GM19468 (cell line): ENCODE results near the gene SYT3.

Experiments
- ATAC-seq: cut with Tn5 transposase; IDR thresholded peaks from one replicate; pipeline ENCODE4 v1.9.1; 2021; ENCODE audit warnings: mild to moderate bottlenecking, moderate library complexity, moderate number of reproducible peaks; ENCODE audit not compliant: unreplicated experiment; ENCODE audit errors: extremely low read depth

Gene SYT3

GRCh38 chr19:50662651-50663481 lies 23.2 kb upstream of the SYT3 start:
- ATAC-seq = no peak

DNA sequence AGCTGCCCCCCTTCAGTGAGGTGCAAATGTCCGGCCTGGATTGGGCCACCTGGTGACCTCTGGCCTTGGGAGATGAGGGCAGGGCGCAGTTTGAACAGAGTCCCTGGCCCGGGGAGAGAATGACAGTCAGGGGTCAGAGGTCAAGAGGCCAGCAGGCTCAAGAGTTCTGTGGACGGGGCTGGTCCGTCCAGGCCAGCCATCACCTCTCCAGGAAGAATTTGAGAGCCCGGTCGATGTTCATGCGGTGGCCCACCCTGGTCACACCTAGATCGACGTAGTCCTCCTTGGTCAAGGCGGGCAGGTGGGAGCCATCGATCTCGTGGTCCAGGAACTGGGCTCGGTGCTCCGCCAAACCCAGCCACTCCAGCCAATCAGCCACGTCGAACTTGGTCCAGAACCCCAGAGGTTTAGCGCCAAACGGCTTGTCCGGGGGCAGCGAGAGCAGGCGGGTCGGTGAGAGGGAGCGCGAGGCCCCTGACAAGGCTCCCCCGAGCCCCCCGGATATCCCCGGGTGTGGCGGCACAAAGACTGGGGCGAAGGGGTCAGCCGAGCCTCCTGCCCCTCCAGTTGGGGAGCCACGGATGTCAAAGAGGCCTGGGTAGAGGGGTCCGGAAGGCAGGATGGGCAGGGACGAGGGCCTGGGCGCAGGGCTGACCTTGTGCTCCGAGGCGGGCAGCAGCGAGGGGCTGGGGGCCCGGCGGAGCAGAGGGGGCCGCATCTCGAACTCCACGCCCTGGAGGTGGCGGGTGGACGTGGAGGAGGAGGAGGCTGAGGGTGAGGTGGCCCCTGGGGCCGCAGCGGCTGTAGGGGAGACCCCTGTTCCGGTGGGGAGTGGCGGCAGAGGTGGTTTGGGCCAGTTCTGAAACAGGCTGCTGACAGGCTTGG lies 22.3 kb upstream of the SYT3 start:
- ATAC-seq = no peak

GRCh38 chr19:50661023-50661422 lies 21.3 kb upstream of the SYT3 start:
- no peak for ATAC-seq

DNA sequence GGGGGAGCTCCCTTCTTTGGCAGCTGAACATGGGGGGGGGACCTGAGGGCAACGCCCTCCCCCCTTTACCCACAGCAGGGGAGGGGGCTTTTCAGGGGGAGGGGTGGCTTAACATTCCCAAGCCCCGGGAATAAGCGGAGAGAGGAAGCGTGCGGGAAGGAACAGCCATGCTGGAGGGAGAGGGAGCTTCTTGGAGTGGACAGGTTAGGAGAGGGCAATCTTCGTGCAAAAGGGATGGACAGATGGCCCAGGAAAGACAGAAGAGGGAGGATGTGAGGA lies 20.3 kb upstream of the SYT3 start:
- no peak for ATAC-seq

DNA sequence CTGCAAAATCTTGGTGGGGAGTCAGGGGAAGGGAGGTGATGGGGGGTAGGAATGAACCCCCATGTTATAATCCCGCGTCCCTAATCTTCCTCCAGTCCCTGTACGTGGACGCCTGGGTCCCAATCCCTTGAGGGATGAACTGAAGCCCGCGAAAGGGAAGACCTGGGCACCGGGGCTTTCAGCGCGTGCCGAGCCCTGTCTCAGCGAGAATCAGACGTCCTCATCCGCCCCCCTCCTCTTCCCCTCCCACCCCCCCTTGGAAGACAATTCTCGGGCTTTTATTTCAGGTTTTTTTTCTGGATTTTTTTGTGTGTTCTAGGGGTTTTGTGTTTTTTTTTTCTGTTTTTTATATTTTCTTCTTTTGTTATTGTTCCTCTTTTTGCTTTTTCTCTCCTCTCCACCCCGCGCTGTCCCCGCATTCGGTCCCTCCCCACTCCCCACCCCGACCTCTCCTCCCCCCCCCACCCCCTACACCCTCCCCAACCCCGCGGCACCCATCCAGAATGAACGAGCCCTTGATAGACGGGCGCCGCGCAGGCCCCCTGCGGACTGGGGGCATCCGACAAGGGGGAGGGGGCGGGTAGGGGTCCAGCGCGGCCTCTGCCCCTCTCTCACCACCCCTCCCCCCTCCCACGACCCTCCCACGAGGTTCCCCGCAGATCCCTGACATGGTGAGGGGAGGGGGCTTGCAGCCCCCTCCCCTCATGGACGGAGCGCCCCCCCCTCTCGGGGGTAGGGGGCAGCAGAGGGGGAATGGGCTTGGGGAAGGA lies 19.8 kb upstream of the SYT3 start:
- no peak for ATAC-seq

DNA sequence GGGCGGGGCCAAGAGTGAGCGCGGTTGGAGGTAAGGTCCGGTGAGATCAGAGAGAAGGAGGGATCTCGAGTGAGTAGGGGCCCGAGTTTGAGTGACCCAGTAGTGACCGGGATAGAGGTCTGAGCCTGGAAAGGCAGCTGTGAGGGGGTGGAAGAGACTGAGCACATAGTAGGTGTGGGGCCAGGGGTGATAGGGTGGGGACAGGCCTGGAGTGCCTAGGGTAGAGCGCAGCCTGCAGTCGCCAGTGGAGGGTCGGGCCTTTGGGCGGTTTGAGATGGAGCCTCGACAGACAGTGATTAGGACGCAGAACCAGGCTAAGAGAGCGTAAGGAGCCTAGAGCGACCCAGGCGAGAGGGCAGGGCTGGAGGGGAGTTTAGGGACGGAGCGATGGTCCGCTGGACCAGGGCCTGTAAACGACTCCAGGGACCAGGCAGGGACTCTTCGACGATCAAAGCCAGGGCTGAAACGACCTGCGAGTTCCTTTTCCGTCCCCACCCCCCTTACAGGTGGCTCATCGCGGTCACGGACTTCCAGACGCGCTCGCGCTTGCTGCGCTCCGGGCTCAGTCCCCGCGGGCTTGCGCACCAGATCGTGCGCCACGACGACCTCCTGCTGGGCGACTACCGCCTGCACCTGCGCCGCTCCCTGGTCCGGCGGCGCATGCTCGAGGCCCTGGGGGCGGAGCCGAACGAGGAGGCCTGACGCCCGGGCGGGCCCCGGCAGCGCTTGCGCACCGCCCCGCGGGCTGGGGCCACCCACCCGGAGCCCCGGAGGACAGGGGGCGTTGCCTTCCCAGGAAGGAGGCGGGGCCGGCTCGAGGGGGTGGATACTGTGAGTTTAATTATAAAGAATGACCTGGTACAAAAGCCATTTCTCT lies 19.0 kb upstream of the SYT3 start:
- ATAC-seq = no peak

- no peak for ATAC-seq
Observed at GRCh38 chr19:50657712-50658440, 18.2 kb upstream of the SYT3 start.

DNA sequence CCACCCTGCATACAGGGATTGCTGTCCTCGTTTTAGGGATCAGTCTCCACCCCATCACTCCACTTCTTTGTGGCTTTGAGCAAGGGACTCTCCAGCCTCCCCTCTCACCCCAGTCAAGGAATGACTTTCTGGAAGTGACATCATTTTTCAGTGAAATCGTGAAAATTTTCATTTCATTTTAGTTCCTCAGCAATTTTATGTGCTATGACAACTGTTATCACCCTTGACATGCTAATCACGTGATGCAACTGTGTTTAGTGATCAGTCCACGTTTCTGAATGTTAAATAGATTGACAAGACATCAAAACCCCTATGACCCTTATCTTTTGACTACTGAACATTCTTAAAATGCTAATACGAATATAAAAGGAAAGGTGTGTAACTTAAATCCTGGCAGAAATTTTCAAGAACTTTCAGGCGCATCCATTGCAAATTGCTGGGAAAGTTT lies 17.6 kb upstream of the SYT3 start:
- ATAC-seq = no peak

- ATAC-seq = no peak
Observed at GRCh38 chr19:50654882-50655281, 15.2 kb upstream of the SYT3 start.

DNA sequence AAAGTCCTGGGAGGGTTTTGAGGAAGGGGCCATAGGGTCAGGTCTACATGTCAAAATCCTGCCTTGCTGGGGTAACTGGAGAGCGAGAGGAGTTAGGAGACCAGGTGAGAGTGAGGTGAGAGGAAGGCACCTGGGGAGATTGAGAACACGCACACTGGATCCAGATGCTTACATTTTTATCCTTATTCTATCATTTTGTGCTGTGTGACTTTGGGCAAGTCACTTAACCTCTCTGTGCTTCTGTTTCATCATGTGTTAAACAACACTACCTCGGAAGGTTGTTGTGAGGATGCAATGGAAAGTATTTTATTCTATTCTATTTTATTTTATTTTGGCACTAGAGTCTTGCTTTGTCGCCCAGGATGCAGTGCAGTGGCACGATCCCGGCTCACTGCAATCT lies 13.0 kb upstream of the SYT3 start:
- ATAC-seq = no peak

DNA sequence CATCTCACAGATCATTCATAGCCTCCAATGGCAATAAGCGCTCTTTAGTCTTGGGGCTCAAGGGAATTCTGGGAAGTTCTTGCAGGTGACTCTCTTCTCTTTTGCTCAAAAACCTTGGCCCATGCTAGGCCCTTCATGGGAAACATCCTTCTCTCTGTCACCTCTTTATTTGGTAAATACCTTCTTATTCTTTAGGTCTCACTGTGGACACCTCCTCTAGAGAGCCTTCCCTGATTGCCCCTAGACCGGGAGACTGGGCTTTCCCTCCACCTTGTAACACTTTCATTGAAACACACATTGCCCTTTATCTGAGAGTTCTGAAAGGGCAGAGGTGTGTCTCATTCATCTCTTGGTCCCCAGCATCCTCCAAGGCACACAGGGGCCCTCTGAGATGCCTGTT lies 11.5 kb upstream of the SYT3 start:
- no peak for ATAC-seq

DNA sequence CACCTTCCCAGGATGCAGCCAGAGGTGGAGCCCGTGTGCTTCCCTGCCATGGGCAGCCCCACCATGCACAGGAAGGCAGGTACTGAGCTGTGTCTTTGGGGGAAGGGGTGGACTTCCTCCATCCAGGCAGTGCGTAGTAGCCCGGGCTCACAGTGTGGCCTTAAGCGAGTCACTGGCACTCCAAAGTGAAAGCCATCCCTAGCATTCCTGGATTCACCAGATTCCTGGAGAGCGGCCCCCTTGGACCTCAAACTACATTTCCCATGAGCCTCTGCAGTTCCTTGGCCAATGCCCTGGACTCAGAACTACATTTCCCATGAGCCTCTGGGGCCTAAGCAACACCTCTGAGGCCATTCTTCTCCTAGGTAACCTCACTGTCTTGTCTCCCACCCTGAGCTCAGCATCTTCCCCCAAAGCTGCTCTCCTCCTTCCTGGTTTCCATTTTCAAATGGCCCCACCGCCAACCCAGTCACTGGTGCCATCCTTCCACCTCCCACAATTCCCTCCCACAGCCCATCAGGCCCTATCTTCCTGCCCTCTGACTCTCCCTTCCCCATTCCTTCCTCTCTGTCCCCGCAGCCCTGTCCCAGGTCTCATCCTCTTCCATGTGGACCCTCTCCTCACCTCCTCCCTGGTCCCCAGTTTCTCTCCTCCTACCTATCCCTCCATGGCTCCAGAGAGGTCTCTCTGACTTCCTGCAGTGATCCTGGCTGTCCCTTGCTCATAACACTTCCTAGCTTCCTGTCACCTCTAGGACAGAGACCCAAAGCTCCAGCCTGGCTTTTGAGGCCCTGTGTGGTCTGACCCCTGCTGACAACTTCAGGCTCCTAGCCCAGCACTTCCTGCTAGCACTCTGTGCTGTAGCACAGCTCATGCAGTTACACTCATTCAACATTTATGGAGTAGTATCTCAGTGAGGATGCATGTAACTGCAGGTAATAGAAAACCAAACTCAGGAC lies 10.0 kb upstream of the SYT3 start, which contains the start of gene C19orf81:
TSS of gene C19orf81 (plus strand) at position 13 of the 959 bp plus-strand sequence. CDS start at position 13, 0 bp downstream.
- no peak for ATAC-seq

- no peak for ATAC-seq
Observed at GRCh38 chr19:50648659-50649058, 9.0 kb upstream of the SYT3 start.

DNA sequence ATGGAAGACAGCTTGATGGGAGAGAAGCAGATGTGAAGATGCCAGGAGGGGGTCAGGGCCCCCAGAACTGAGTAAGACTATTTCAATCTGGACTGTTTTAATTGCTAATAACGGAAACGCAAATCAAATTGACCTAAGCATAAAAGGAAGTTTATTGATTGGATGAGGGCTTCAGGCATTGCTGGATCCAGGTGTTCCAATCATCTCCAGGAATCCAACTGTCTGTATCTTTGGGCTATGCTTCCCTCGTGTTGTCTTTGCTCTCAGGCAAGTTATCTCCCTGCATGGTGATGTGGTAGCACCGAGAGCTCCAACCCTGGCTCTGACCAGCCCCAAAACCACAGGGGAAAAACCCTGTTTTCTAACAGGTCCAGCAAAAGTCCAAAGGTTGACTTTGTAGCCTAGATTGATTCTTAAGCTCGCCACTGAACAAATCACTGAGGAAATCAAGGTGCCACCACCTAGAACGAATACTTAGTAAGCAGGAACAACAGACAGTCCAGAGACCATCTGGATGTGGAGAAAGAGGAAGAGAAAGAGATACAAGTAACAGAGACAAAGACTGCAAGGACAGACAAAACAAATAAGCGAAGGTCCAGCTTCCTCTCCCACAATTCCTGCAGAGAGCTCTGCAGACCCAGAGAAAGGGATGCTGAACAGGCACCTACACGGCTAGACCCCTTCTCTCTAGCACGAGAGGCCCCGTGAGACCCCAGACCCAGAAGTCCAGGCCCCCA lies 8.4 kb upstream of the SYT3 start:
- no peak for ATAC-seq

- no peak for ATAC-seq
Observed at GRCh38 chr19:50646074-50646807, 6.6 kb upstream of the SYT3 start.

GRCh38 chr19:50645107-50645506 lies 5.4 kb upstream of the SYT3 start:
- no peak for ATAC-seq
